H1 (cell line): ENCODE data around the gene SGCD. TPM values are rescaled to one million over a fixed set of nuclear protein-coding genes. Genes with fewer than 3 reads are reported as not detected.

ENCODE experiments used
- CTCF ChIA-PET: fragments of 300-600 bp; sonication (Branson Sonifier 250); formaldehyde crosslinking; loops from one replicate; lab custom pipeline; 2021; ENCODE audit not compliant: partially characterized antibody; lab: Charles Lee
- POLR2A ChIA-PET: fragments of 300-600 bp; sonication (Branson Sonifier 250); formaldehyde crosslinking; loops from one replicate; lab custom pipeline; 2021; ENCODE audit warnings: inconsistent platforms; ENCODE audit not compliant: partially characterized antibody; lab: Charles Lee
- DNase-seq, 2 experiments: peaks; one replicate each; pipeline versions ENCODE4 v3.0.0 to v3.0.0-alpha.2; 2010 to 2022; ENCODE audit warnings: low spot score in 2 of 2, low read depth in 1 of 2, mixed read lengths in 1 of 2
- FAIRE-seq: peaks from 2 replicates; lab custom pipeline; 2011; peaks lifted over from hg19 to GRCh38; lab: Jason Lieb, UNC
- H2AFZ ChIP-seq: 2 replicates; pipeline ENCODE4 v1.8.1; 2012; ENCODE audit warnings: low read length, inconsistent platforms
- H2AK5ac ChIP-seq: 2 replicates; pipeline ENCODE4 v1.6.1; 2013; ENCODE audit warnings: low read depth, low read length
- H2BK120ac ChIP-seq: replicated peaks from 2 replicates; pipeline ENCODE3; 2013; ENCODE audit warnings: low read depth, low read length, inconsistent platforms
- H2BK12ac ChIP-seq: 2 replicates; pipeline ENCODE4 v1.6.1; 2013; ENCODE audit warnings: low read depth, low read length
- H2BK15ac ChIP-seq: 2 replicates; pipeline ENCODE4 v1.6.1; 2013; ENCODE audit warnings: low read length
- H2BK20ac ChIP-seq: 2 replicates; pipeline ENCODE4 v1.6.1; 2013; ENCODE audit warnings: low read length
- H2BK5ac ChIP-seq: 2 replicates; pipeline ENCODE4 v1.6.1; 2013; ENCODE audit warnings: low read depth, low read length
- H3K14ac ChIP-seq: 2 replicates; pipeline ENCODE4 v1.6.1; 2013; ENCODE audit warnings: inconsistent platforms; ENCODE audit not compliant: insufficient read length
- H3K18ac ChIP-seq: 2 replicates; pipeline ENCODE4 v1.6.1; 2013; ENCODE audit warnings: low read length; ENCODE audit errors: extremely low read depth
- H3K23ac ChIP-seq: 2 replicates; pipeline ENCODE4 v1.6.1; 2013; ENCODE audit warnings: inconsistent platforms; ENCODE audit not compliant: insufficient read length
- H3K23me2 ChIP-seq: 2 replicates; pipeline ENCODE4 v1.6.1; 2013; ENCODE audit warnings: low read depth, low read length
- H3K27ac ChIP-seq: 2 replicates; pipeline ENCODE4 v1.6.1; 2011; ENCODE audit warnings: low read depth, low read length, inconsistent platforms
- H3K27me3 ChIP-seq, 4 experiments: replicated peaks in 1 of 4; 1 replicate in 1 of 4; 2 replicates in 3 of 4; pipeline versions ENCODE4 v1.6.1 to v1.8.1; 2011 to 2013; ENCODE audit warnings: low read length in 3 of 4, mild to moderate bottlenecking in 3 of 4, inconsistent platforms in 2 of 4, mixed read lengths in 2 of 4, moderate library complexity in 1 of 4; ENCODE audit not compliant: control insufficient read depth in 3 of 4, insufficient read depth in 3 of 4; ENCODE audit errors: extremely low read depth in 1 of 4
- H3K36me3 ChIP-seq, 4 experiments: 2 replicates each; pipeline versions ENCODE4 v1.6.1 to v1.8.1; 2011 to 2013; ENCODE audit warnings: mild to moderate bottlenecking in 4 of 4, low read length in 3 of 4, moderate library complexity in 2 of 4, control low read depth in 1 of 4, inconsistent platforms in 1 of 4; ENCODE audit not compliant: insufficient read depth in 4 of 4, control insufficient read depth in 2 of 4
- H3K4ac ChIP-seq: replicated peaks from 2 replicates; pipeline ENCODE3; 2013; ENCODE audit warnings: low read length, low read depth, mixed read lengths, inconsistent platforms; ENCODE audit not compliant: insufficient read length
- H3K4me1 ChIP-seq, 4 experiments: replicated peaks in 1 of 4; 1 replicate in 1 of 4; 2 replicates in 3 of 4; pipeline versions ENCODE4 v1.6.1 to v1.8.1; 2011 to 2013; ENCODE audit warnings: low read length in 3 of 4, inconsistent platforms in 2 of 4, mixed read lengths in 1 of 4; ENCODE audit not compliant: insufficient read depth in 4 of 4, control insufficient read depth in 3 of 4
- H3K4me2 ChIP-seq, 2 experiments: 2 replicates each; pipeline versions ENCODE4 v1.6.1 to v1.8.1; 2011 to 2013; ENCODE audit warnings: low read depth in 2 of 2, low read length in 2 of 2, control low read depth in 1 of 2, inconsistent platforms in 1 of 2, mild to moderate bottlenecking in 1 of 2; ENCODE audit not compliant: insufficient read depth in 1 of 2
- H3K4me3 ChIP-seq, 4 experiments: fragments of 200-600, 300-600 bp in 1 of 4; sonication (generic), shearing (Covaris generic), sonication (Bioruptor Twin) in 1 of 4; 2 replicates each; pipeline versions ENCODE4 v1.5.1 to v1.8.1; 2011 to 2016; ENCODE audit warnings: low read length in 4 of 4, low read depth in 3 of 4, control low read depth in 2 of 4, inconsistent platforms in 2 of 4, mild to moderate bottlenecking in 2 of 4, mixed read lengths in 1 of 4, moderate library complexity in 1 of 4; ENCODE audit not compliant: insufficient read depth in 2 of 4; ENCODE audit errors: extremely low read depth in 1 of 4
- H3K56ac ChIP-seq: replicated peaks from 2 replicates; pipeline ENCODE3; 2013; ENCODE audit warnings: low read depth, mild to moderate bottlenecking, mixed read lengths, low read length, inconsistent platforms; ENCODE audit not compliant: insufficient read length
- H3K79me1 ChIP-seq: 2 replicates; pipeline ENCODE4 v1.6.1; 2013; ENCODE audit warnings: low read depth, low read length, control low read depth
- H3K79me2 ChIP-seq, 2 experiments: 2 replicates each; pipeline versions ENCODE4 v1.6.1 to v1.8.1; 2012 to 2013; ENCODE audit warnings: low read length in 2 of 2, mild to moderate bottlenecking in 2 of 2, inconsistent platforms in 1 of 2; ENCODE audit not compliant: insufficient read depth in 2 of 2, control insufficient read depth in 1 of 2
- H3K9ac ChIP-seq, 4 experiments: replicated peaks in 1 of 4; 1 replicate in 1 of 4; 2 replicates in 3 of 4; pipeline versions ENCODE4 v1.6.1 to v1.8.1; 2011 to 2013; ENCODE audit warnings: low read depth in 3 of 4, low read length in 3 of 4, control low read depth in 2 of 4, mild to moderate bottlenecking in 2 of 4, moderate library complexity in 2 of 4, inconsistent platforms in 1 of 4; ENCODE audit errors: extremely low read depth in 1 of 4
- H3K9me3 ChIP-seq, 2 experiments: 2 replicates each; pipeline versions ENCODE4 v1.6.1 to v1.8.1; 2012 to 2013; ENCODE audit warnings: mild to moderate bottlenecking in 2 of 2, moderate library complexity in 2 of 2, control low read depth in 1 of 2, inconsistent platforms in 1 of 2, low read depth in 1 of 2, low read length in 1 of 2, mixed read lengths in 1 of 2; ENCODE audit not compliant: insufficient read depth in 2 of 2
- H4K20me1 ChIP-seq, 2 experiments: replicated peaks in 1 of 2; 2 replicates each; pipeline versions ENCODE3 to v1.8.1; 2011 to 2013; ENCODE audit warnings: inconsistent platforms in 2 of 2, low read length in 2 of 2, mild to moderate bottlenecking in 1 of 2; ENCODE audit not compliant: insufficient read depth in 2 of 2, control insufficient read depth in 1 of 2
- H4K5ac ChIP-seq: 2 replicates; pipeline ENCODE4 v1.6.1; 2013; ENCODE audit warnings: low read length, low read depth, mixed read lengths, inconsistent platforms; ENCODE audit not compliant: insufficient read length
- H4K8ac ChIP-seq: 2 replicates; pipeline ENCODE4 v1.8.0; 2013; ENCODE audit warnings: mild to moderate bottlenecking, moderate library complexity, low read length, inconsistent platforms; ENCODE audit not compliant: insufficient read depth; ENCODE audit errors: extremely low read depth
- H4K91ac ChIP-seq: replicated peaks from 2 replicates; pipeline ENCODE3; 2013; ENCODE audit warnings: low read length, mixed read lengths, inconsistent platforms; ENCODE audit not compliant: insufficient read length
- CBX5 ChIP-seq: fragments of 300-800, 300-1000 bp; sonication (generic); IDR thresholded peaks from 2 replicates; pipeline ENCODE4 v1.7.1; 2016; ENCODE audit warnings: antibody characterized with exemption, low read length, low read depth
- CEBPB ChIP-seq: IDR thresholded peaks from 2 replicates; pipeline ENCODE4 v1.6.1; 2012; ENCODE audit warnings: low read depth, low read length
- CHD2 ChIP-seq: IDR thresholded peaks from 2 replicates; pipeline ENCODE4 v1.6.1; 2012; ENCODE audit warnings: low read length, improper control_type of control experiment
- EP300 ChIP-seq, 2 experiments: IDR thresholded peaks; 1 replicate in 1 of 2; 2 replicates in 1 of 2; pipeline ENCODE4 v1.6.1; 2011 to 2012; ENCODE audit warnings: low read depth in 2 of 2, low read length in 2 of 2, mild to moderate bottlenecking in 2 of 2, borderline replicate concordance in 1 of 2, inconsistent platforms in 1 of 2, moderate library complexity in 1 of 2
- KDM5A ChIP-seq: fragments of 200-600 bp; IDR thresholded peaks from 2 replicates; pipeline ENCODE4 v1.7.1; 2012; ENCODE audit warnings: mild to moderate bottlenecking, low read length, inconsistent platforms, mixed read lengths
- RBBP5 ChIP-seq: IDR thresholded peaks from 2 replicates; pipeline ENCODE4 v1.7.1; 2012; ENCODE audit warnings: low read depth, mild to moderate bottlenecking, inconsistent platforms, low read length, moderate library complexity, borderline replicate concordance
- RNF2 ChIP-seq: fragments of 200-900, 300-1000 bp; sonication (generic); IDR thresholded peaks from 2 replicates; pipeline ENCODE4 v1.7.1; 2016; ENCODE audit warnings: borderline replicate concordance, low read depth, mild to moderate bottlenecking, antibody characterized with exemption, low read length; ENCODE audit not compliant: poor library complexity, severe bottlenecking; ENCODE audit errors: missing control alignments
- SRF ChIP-seq: IDR thresholded peaks from 2 replicates; pipeline ENCODE4 v1.6.1; 2011; ENCODE audit warnings: mild to moderate bottlenecking, low read depth, low read length, moderate library complexity
- WGBS, 2 experiments: shearing (Covaris generic) in 1 of 2; methylation state at CpG; one replicate each; pipeline versions ENCODE4 v1.1.6 to v1.1.7; 2013 to 2015; ENCODE audit warnings: low lambda C conversion rate in 2 of 2, mixed read lengths in 2 of 2, inconsistent platforms in 1 of 2, low coverage in 1 of 2, missing lambda C conversion rate in 1 of 2; ENCODE audit not compliant: insufficient replicate concordance in 2 of 2, insufficient coverage in 1 of 2, insufficient read length in 1 of 2; ENCODE audit errors: extremely low coverage in 1 of 2, missing lambda C conversion rate in 1 of 2; 5-methylcytosine and 5-hydroxymethylcytosine counted together
- polyA plus RNA-seq, 7 experiments: library from polyadenylated mRNA; depleted of rRNA in 3 of 7; stranded (reverse) in 5 of 7; unstranded in 2 of 7; fragments of >200 nt in 5 of 7; fragments of 200-250 nt in 2 of 7; gene quantifications; 1 replicate in 5 of 7; 2 replicates in 1 of 7; 4 replicates in 1 of 7; pipeline versions ENCODE4 v1.2.1 to v1.2.3, GENCODE V29; 2011 to 2013; ENCODE audit warnings: missing spikeins in 2 of 7, mixed read lengths in 2 of 7
- total RNA-seq: library from RNA; stranded (reverse); fragmentation: NEBNext Ultra II Directional; extraction: Animal tissue kit (Norgen Biotek cat#: 25700); gene quantifications from 2 replicates; pipeline ENCODE4 v1.2.1, GENCODE V29; 2021
- TF ChIP-seq, protein P1 (sequence below), 3 experiments: IDR thresholded peaks; 1 replicate in 2 of 3; 2 replicates in 1 of 3; pipeline versions ENCODE4 v1.5.1 to v1.6.1; 2011; ENCODE audit warnings: low read length in 3 of 3, mild to moderate bottlenecking in 3 of 3, inconsistent platforms in 2 of 3, low read depth in 1 of 3, moderate library complexity in 1 of 3; ENCODE audit not compliant: insufficient read depth in 1 of 3; ENCODE audit errors: control extremely low read depth in 1 of 3

Gene SGCD
- total and polyA plus RNA-seq, 2 of the 8 experiments (the other 6 are each of a cell fraction or from before 2014, with no cell fraction given), result 0.04 to 0.08 TPM

- Histone ChIP-seq H2AFZ (no peak overlapping the region), H3K79me2 (no peaks in the 10 kb centered on the region), H2BK20ac (no peak overlapping the region), H4K91ac (no peak overlapping the region), H3K27ac (no peak overlapping the region), H3K4me2 (no peak overlapping the region), H3K9me3 (no peaks in the 10 kb centered on the region), H3K27me3 (no peaks in the 10 kb centered on the region), H3K4me1 (peaks cover 2 to 4% (median 3%) of the 10 kb centered on the region in 4 experiments; a peak in 5 of 7 replicates), H2BK12ac (no peak overlapping the region), H4K8ac (no peak overlapping the region), H3K56ac (no peak overlapping the region), H4K20me1 (no peaks in the 10 kb centered on the region), H2BK5ac (no peak overlapping the region), H2BK15ac (no peak overlapping the region), H4K5ac (no peak overlapping the region), H3K36me3 (no peaks in the 10 kb centered on the region), H3K23ac (no peak overlapping the region), H2BK120ac (no peak overlapping the region), H3K18ac (no peak overlapping the region), H3K9ac (no peak overlapping the region), H3K4ac (no peak overlapping the region), H2AK5ac (no peak overlapping the region), H3K4me3 (no peak overlapping the region), H3K79me1 (no peaks in the 10 kb centered on the region), H3K23me2 (no peaks in the 10 kb centered on the region), H3K14ac (no peak overlapping the region)
- TF ChIP-seq KDM5A (no peak), SRF (no peak), CBX5 (no peak), RNF2 (no peak), RBBP5 (no peak), CEBPB (no peak), EP300 (IDR thresholded peaks at IDR 0.05; ENCODE audit: borderline replicate concordance in 1 of 2, low read depth in 2 of 2, low read length in 2 of 2) (no peak), CHD2 (no peak)
- TF ChIP-seq, protein P1, sequence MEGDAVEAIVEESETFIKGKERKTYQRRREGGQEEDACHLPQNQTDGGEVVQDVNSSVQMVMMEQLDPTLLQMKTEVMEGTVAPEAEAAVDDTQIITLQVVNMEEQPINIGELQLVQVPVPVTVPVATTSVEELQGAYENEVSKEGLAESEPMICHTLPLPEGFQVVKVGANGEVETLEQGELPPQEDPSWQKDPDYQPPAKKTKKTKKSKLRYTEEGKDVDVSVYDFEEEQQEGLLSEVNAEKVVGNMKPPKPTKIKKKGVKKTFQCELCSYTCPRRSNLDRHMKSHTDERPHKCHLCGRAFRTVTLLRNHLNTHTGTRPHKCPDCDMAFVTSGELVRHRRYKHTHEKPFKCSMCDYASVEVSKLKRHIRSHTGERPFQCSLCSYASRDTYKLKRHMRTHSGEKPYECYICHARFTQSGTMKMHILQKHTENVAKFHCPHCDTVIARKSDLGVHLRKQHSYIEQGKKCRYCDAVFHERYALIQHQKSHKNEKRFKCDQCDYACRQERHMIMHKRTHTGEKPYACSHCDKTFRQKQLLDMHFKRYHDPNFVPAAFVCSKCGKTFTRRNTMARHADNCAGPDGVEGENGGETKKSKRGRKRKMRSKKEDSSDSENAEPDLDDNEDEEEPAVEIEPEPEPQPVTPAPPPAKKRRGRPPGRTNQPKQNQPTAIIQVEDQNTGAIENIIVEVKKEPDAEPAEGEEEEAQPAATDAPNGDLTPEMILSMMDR (IDR thresholded peaks at IDR 0.05; ENCODE audit: control extremely low read depth in 1 of 3, insufficient read depth in 1 of 3, low read depth in 1 of 3, low read length in 3 of 3), result no peak
- ChIA-PET POLR2A (no interaction called here), CTCF (no interaction called here)
- FAIRE-seq (no peak), DNase-seq (no peak)
- 87% methylated on average over 2 of the region's 2 CpGs; no CpG with 5 or more reads in 1 of the 2 experiments for WGBS, 2 experiments
Observed at GRCh38 chr5:156450778-156451177, 123.8 kb downstream of the SGCD start.
